Hepatocyte (in vitro differentiated cells): Measurements from ENCODE around the gene PPM1F. TPM values are rescaled to one million over a fixed set of nuclear protein-coding genes. Genes with fewer than 3 reads are reported as not detected.

ENCODE experiments used
- DNase-seq: peaks from one replicate; pipeline ENCODE4 v3.0.0-alpha.2; 2016; ENCODE audit warnings: low spot score
- H2AFZ ChIP-seq: fragments of 200-600 bp; sonication (generic); 2 replicates; pipeline ENCODE4 v1.6.0; 2016; ENCODE audit warnings: antibody characterized with exemption, mild to moderate bottlenecking
- H3K27ac ChIP-seq: fragments of 200-600 bp; sonication (generic); 2 replicates; pipeline ENCODE4 v1.5.1; 2016; ENCODE audit warnings: mild to moderate bottlenecking
- H3K27me3 ChIP-seq: fragments of 200-600 bp; sonication (generic); 2 replicates; pipeline ENCODE4 v1.6.1; 2016
- H3K36me3 ChIP-seq: fragments of 200-600 bp; sonication (generic); replicated peaks from 2 replicates; pipeline ENCODE4 v1.5.1; 2016; ENCODE audit warnings: low read depth; ENCODE audit not compliant: insufficient read depth
- H3K4me1 ChIP-seq: fragments of 200-600 bp; sonication (generic); 2 replicates; pipeline ENCODE4 v1.5.1; 2016; ENCODE audit warnings: mild to moderate bottlenecking, moderate library complexity; ENCODE audit not compliant: insufficient read depth
- H3K4me2 ChIP-seq: fragments of 200-600 bp; sonication (generic); 2 replicates; pipeline ENCODE4 v1.6.0; 2016
- H3K4me3 ChIP-seq: fragments of 200-600 bp; sonication (generic); 2 replicates; pipeline ENCODE4 v1.5.1; 2016; ENCODE audit warnings: mild to moderate bottlenecking
- H3K79me2 ChIP-seq: fragments of 200-600 bp; sonication (generic); 2 replicates; pipeline ENCODE4 v1.6.0; 2017; ENCODE audit warnings: mild to moderate bottlenecking
- H3K9me2 ChIP-seq: fragments of 200-600 bp; sonication (generic); replicated peaks from 2 replicates; pipeline ENCODE4 v1.6.0; 2017; ENCODE audit warnings: mild to moderate bottlenecking; ENCODE audit not compliant: insufficient read depth
- H3K9me3 ChIP-seq: fragments of 200-600 bp; sonication (generic); 2 replicates; pipeline ENCODE4 v1.5.1; 2016; ENCODE audit warnings: low read depth, mild to moderate bottlenecking
- H4K20me1 ChIP-seq: fragments of 200-600 bp; sonication (generic); 2 replicates; pipeline ENCODE4 v1.6.0; 2016; ENCODE audit warnings: mild to moderate bottlenecking; ENCODE audit not compliant: insufficient read depth, poor library complexity, severe bottlenecking
- CTCF ChIP-seq: fragments of 200-600 bp; sonication (generic); IDR thresholded peaks from 2 replicates; pipeline ENCODE4 v1.5.1; 2016; ENCODE audit warnings: antibody characterized with exemption, mild to moderate bottlenecking; ENCODE audit not compliant: poor library complexity
- EZH2 ChIP-seq: fragments of 200-600 bp; sonication (generic); IDR thresholded peaks from 2 replicates; pipeline ENCODE4 v1.6.1; 2016; ENCODE audit warnings: antibody characterized with exemption, mild to moderate bottlenecking, borderline replicate concordance
- EZH2phosphoT487 ChIP-seq: fragments of 200-600 bp; sonication (generic); IDR thresholded peaks from one replicate; pipeline ENCODE4 v1.6.1; 2018; ENCODE audit warnings: antibody characterized with exemption, mild to moderate bottlenecking, low read depth, moderate library complexity; ENCODE audit not compliant: unreplicated experiment, severe bottlenecking
- WGBS: methylation state at CpG from one replicate; pipeline ENCODE4 v1.1.6; 2016; ENCODE audit warnings: low lambda C conversion rate; ENCODE audit errors: missing lambda C conversion rate; 5-methylcytosine and 5-hydroxymethylcytosine counted together
- polyA plus RNA-seq: library from polyadenylated mRNA; unstranded; fragments of >200 nt; fragmentation: Nextera tagmentation; extraction: Ambion mirVana; gene quantifications from 2 replicates; pipeline ENCODE4 v1.2.1, GENCODE V29; 2016
- total RNA-seq: library from RNA; depleted of rRNA; stranded (reverse); fragments of >200 nt; gene quantifications from 2 replicates; pipeline ENCODE4 v1.2.3, GENCODE V29; 2014

The PPM1F gene
- total and polyA plus RNA-seq, 2 experiments from 2014 or later, result 16.1 to 17.8 TPM

GRCh38 chr22:21990445-21991303 lies 38.0 kb upstream of the PPM1F start:
- 81% methylated on average over 16 of the region's 16 CpGs for WGBS
- no peaks in the 10 kb centered on the region for H3K36me3 ChIP-seq

GRCh38 chr22:21989049-21989448 lies 36.4 kb upstream of the PPM1F start:
- WGBS, result 82% methylated on average over 6 of the region's 6 CpGs
- H3K4me1 ChIP-seq, result no peaks in the 10 kb centered on the region
- H3K4me3 ChIP-seq, result no peak overlapping the region
- no peaks in the 10 kb centered on the region for H3K36me3 ChIP-seq
- no peak for TF ChIP-seq EZH2
- no peak for TF ChIP-seq EZH2phosphoT487
- TF ChIP-seq CTCF, result no peak
- H3K9me3 ChIP-seq, result no peaks in the 10 kb centered on the region
- no peak for DNase-seq
- H3K4me2 ChIP-seq, result no peak overlapping the region
- H3K79me2 ChIP-seq, result no peaks in the 10 kb centered on the region
- H4K20me1 ChIP-seq, result no peaks in the 10 kb centered on the region
- no peak overlapping the region for H2AFZ ChIP-seq
- no peak overlapping the region for H3K27ac ChIP-seq
- H3K27me3 ChIP-seq, result no peaks in the 10 kb centered on the region
- no peaks in the 10 kb centered on the region for H3K9me2 ChIP-seq

More at GRCh38 chr22:21990445-21991303, 38.0 kb upstream of the PPM1F start:
- TF ChIP-seq EZH2, result no peak
- no peak for TF ChIP-seq EZH2phosphoT487
- no peak for TF ChIP-seq CTCF
- Histone ChIP-seq H4K20me1 (no peaks in the 10 kb centered on the region), H3K27ac (no peak overlapping the region), H3K79me2 (no peaks in the 10 kb centered on the region), H2AFZ (no peak overlapping the region), H3K4me3 (no peak overlapping the region), H3K9me3 (no peaks in the 10 kb centered on the region), H3K4me1 (no peaks in the 10 kb centered on the region), H3K9me2 (no peaks in the 10 kb centered on the region), H3K4me2 (no peak overlapping the region), H3K27me3 (no peaks in the 10 kb centered on the region)
- DNase-seq, result no peak

GRCh38 chr22:21985214-21985613 lies 32.6 kb upstream of the PPM1F start:
- H3K79me2 ChIP-seq, result peaks cover 24% of the 10 kb centered on the region
- no peak overlapping the region for H2AFZ ChIP-seq
- no peak for DNase-seq
- H3K27ac ChIP-seq, result no peak overlapping the region
- WGBS, result 95% methylated on average over 5 of the region's 5 CpGs
- peaks cover 5% of the 10 kb centered on the region for H3K4me1 ChIP-seq
- no peaks in the 10 kb centered on the region for H3K36me3 ChIP-seq
- no peaks in the 10 kb centered on the region for H3K9me3 ChIP-seq
- no peaks in the 10 kb centered on the region for H3K9me2 ChIP-seq
- H3K4me3 ChIP-seq, result no peak overlapping the region
- no peak overlapping the region for H3K4me2 ChIP-seq
- no peaks in the 10 kb centered on the region for H3K27me3 ChIP-seq
- no peaks in the 10 kb centered on the region for H4K20me1 ChIP-seq
- TF ChIP-seq EZH2phosphoT487, result no peak
- no peak for TF ChIP-seq CTCF
- no peak for TF ChIP-seq EZH2
